Endodermal cell (in vitro differentiated cells): Measurements from ENCODE around the gene PPP1R14B. TPM values are rescaled to one million over a fixed set of nuclear protein-coding genes. Genes with fewer than 3 reads are reported as not detected.

ENCODE experiments used
- DNase-seq: peaks from one replicate; pipeline ENCODE4 v3.0.0-alpha.2; 2017
- H3K27ac ChIP-seq: 2 replicates; pipeline ENCODE4 v1.5.1; 2013; ENCODE audit warnings: mild to moderate bottlenecking, low read depth, low read length, moderate library complexity
- H3K27me3 ChIP-seq: 2 replicates; pipeline ENCODE4 v1.6.1; 2013; ENCODE audit warnings: mild to moderate bottlenecking, low read length, moderate library complexity; ENCODE audit not compliant: insufficient read depth, control insufficient read depth, poor library complexity, severe bottlenecking
- H3K36me3 ChIP-seq: 2 replicates; pipeline ENCODE4 v1.7.0; 2013; ENCODE audit warnings: mild to moderate bottlenecking, low read length, moderate library complexity; ENCODE audit not compliant: control insufficient read depth, insufficient read depth
- H3K4me1 ChIP-seq: one replicate; pipeline ENCODE4 v1.7.0; 2013; ENCODE audit warnings: low read length; ENCODE audit not compliant: control insufficient read depth, insufficient read depth
- H3K4me3 ChIP-seq: 2 replicates; pipeline ENCODE4 v1.5.1; 2013; ENCODE audit warnings: mild to moderate bottlenecking, low read length, moderate library complexity
- H3K9ac ChIP-seq: 2 replicates; pipeline ENCODE4 v1.6.1; 2013; ENCODE audit warnings: mild to moderate bottlenecking, low read length, moderate library complexity; ENCODE audit not compliant: poor library complexity, severe bottlenecking; ENCODE audit errors: extremely low read depth
- H3K9me3 ChIP-seq: 2 replicates; pipeline ENCODE4 v1.6.1; 2013; ENCODE audit warnings: mild to moderate bottlenecking, low read length, moderate library complexity; ENCODE audit not compliant: control insufficient read depth
- H3K27ac Mint-ChIP-seq: 2 replicates; pipeline ENCODE4 v1.8.0; 2020; ENCODE audit warnings: mixed read lengths
- H3K27me3 Mint-ChIP-seq: 2 replicates; pipeline ENCODE4 v1.8.0; 2021; ENCODE audit warnings: mild to moderate bottlenecking, mixed read lengths; ENCODE audit not compliant: insufficient read depth
- H3K36me3 Mint-ChIP-seq: 2 replicates; pipeline ENCODE4 v1.8.0; 2020; ENCODE audit warnings: low read depth, mixed read lengths
- H3K4me1 Mint-ChIP-seq: 2 replicates; pipeline ENCODE4 v1.8.0; 2020; ENCODE audit warnings: mixed read lengths
- H3K4me3 Mint-ChIP-seq: 2 replicates; pipeline ENCODE4 v1.8.0; 2020; ENCODE audit warnings: mild to moderate bottlenecking, moderate library complexity, mixed read lengths
- H3K9me3 Mint-ChIP-seq: 2 replicates; pipeline ENCODE4 v1.8.0; 2020; ENCODE audit warnings: mild to moderate bottlenecking, mixed read lengths
- CTCF ChIP-seq: fragments of 200-600 bp; sonication (generic); conservative IDR thresholded peaks from 2 replicates; pipeline ENCODE4 v1.5.0; 2021; ENCODE audit warnings: antibody characterized with exemption, mild to moderate bottlenecking
- WGBS, 2 experiments: methylation state at CpG; one replicate each; pipeline versions ENCODE4 v1.1.5 to v1.1.7; 2013; ENCODE audit warnings: missing lambda C conversion rate in 2 of 2, mixed read lengths in 1 of 2; ENCODE audit not compliant: insufficient coverage in 1 of 2, insufficient read length in 1 of 2; 5-methylcytosine and 5-hydroxymethylcytosine counted together
- total RNA-seq, 2 donors: library from RNA; stranded (reverse); fragmentation: NEBNext Ultra II Directional in 1 of 2; extraction: Animal tissue kit (Norgen Biotek cat#: 25700) in 1 of 2; gene quantifications; 2 replicates in 1 of 2; 3 replicates in 1 of 2; pipeline ENCODE4 v1.2.1, GENCODE V29; 2021

Gene PPP1R14B
- total RNA-seq, 2 donors from 2014 or later = 228 to 265 TPM

GRCh38 chr11:64210301-64211020, 36.3 kb downstream of the PPP1R14B start:
- Mint-ChIP-seq H3K4me1 (no peaks in the 10 kb centered on the region), H3K36me3 (peaks cover 32% of the 10 kb centered on the region), H3K4me3 (no peak overlapping the region), H3K27me3 (no peaks in the 10 kb centered on the region), H3K27ac (no peak overlapping the region), H3K9me3 (no peaks in the 10 kb centered on the region)
- Histone ChIP-seq H3K4me1 (no peaks in the 10 kb centered on the region), H3K9ac (no peak overlapping the region), H3K27ac (no peak overlapping the region), H3K9me3 (no peaks in the 10 kb centered on the region), H3K4me3 (no peak overlapping the region), H3K36me3 (peaks cover 28% of the 10 kb centered on the region), H3K27me3 (no peaks in the 10 kb centered on the region)
- no peak for TF ChIP-seq CTCF
- DNase-seq = no peak
- WGBS, 2 experiments = 95 to 97% methylated on average over 15 to 24 of the region's 24 CpGs

GRCh38 chr11:64209563-64209843, 37.2 kb downstream of the PPP1R14B start:
- H3K27me3 Mint-ChIP-seq = no peaks in the 10 kb centered on the region

GRCh38 chr11:64208796-64209562, 37.8 kb downstream of the PPP1R14B start:
- 92 to 95% methylated on average over 12 to 18 of the region's 18 CpGs for WGBS, 2 experiments

More at GRCh38 chr11:64209563-64209843, 37.2 kb downstream of the PPP1R14B start:
- Mint-ChIP-seq H3K36me3 (peaks cover 30% of the 10 kb centered on the region), H3K27ac (no peak overlapping the region), H3K4me1 (no peaks in the 10 kb centered on the region), H3K4me3 (no peak overlapping the region), H3K9me3 (no peaks in the 10 kb centered on the region)
- Histone ChIP-seq H3K9ac (no peak overlapping the region), H3K4me3 (no peak overlapping the region), H3K27me3 (no peaks in the 10 kb centered on the region), H3K9me3 (no peaks in the 10 kb centered on the region), H3K27ac (no peak overlapping the region), H3K36me3 (peaks cover 31% of the 10 kb centered on the region), H3K4me1 (no peaks in the 10 kb centered on the region)
- no peak for DNase-seq
- TF ChIP-seq CTCF = no peak
- 95 to 96% methylated on average over 4 to 8 of the region's 8 CpGs for whole genome bisulfite sequencing, 2 experiments

More at GRCh38 chr11:64208796-64209562, 37.8 kb downstream of the PPP1R14B start:
- H3K36me3 ChIP-seq = peaks cover 36% of the 10 kb centered on the region
- Mint-ChIP-seq H3K4me3 (no peak overlapping the region), H3K36me3 (peaks cover 33% of the 10 kb centered on the region), H3K4me1 (no peaks in the 10 kb centered on the region), H3K27ac (peak overlapping the region; percentile 26), H3K27me3 (no peaks in the 10 kb centered on the region), H3K9me3 (no peaks in the 10 kb centered on the region)
- no peaks in the 10 kb centered on the region for H3K27me3 ChIP-seq
- H3K9me3 ChIP-seq = no peaks in the 10 kb centered on the region
- H3K27ac ChIP-seq = no peak overlapping the region
- no peak overlapping the region for H3K9ac ChIP-seq
- no peak for TF ChIP-seq CTCF
- no peak for DNase-seq
- H3K4me1 ChIP-seq = peaks cover under 1% of the 10 kb centered on the region
- H3K4me3 ChIP-seq = no peak overlapping the region
